PC-9 (cell line): ENCODE measurements around the gene CHST11. TPM values are rescaled to one million over a fixed set of nuclear protein-coding genes. Genes with fewer than 3 reads are reported as not detected.

Experiments used
- BruUV-seq: library from RNA; stranded (reverse); fragments of 400-500 nt; replicated peaks from 2 replicates; lab custom pipeline; 2021; lab: Mats Ljungman, UMichigan
- CTCF ChIA-PET: fragments of 300-600 bp; sonication (Branson Sonifier 250); formaldehyde crosslinking; loops from one replicate; lab custom pipeline; 2022; ENCODE audit warnings: antibody characterized with exemption; lab: Charles Lee
- POLR2A ChIA-PET: fragments of 300-600 bp; sonication (Branson Sonifier 250); formaldehyde crosslinking; loops from one replicate; lab custom pipeline; 2022; ENCODE audit warnings: antibody characterized with exemption; ENCODE audit not compliant: unreplicated experiment; lab: Charles Lee
- DNase-seq, 2 experiments: peaks; one replicate each; pipeline versions ENCODE4 v3.0.0 to v3.0.0-alpha.2; 2015 to 2022; ENCODE audit warnings: mixed read lengths in 1 of 2
- H2AFZ ChIP-seq: fragments of 200-600 bp; sonication (generic); 2 replicates; pipeline ENCODE4 v1.8.1; 2017; ENCODE audit warnings: antibody characterized with exemption
- H3F3A ChIP-seq: fragments of 200-600 bp; sonication (generic); 2 replicates; pipeline ENCODE4 v1.8.1; 2017; ENCODE audit warnings: antibody characterized with exemption, mild to moderate bottlenecking, low read depth; ENCODE audit not compliant: insufficient read depth
- H3K27ac ChIP-seq: fragments of 200-600 bp; sonication (generic); 2 replicates; pipeline ENCODE4 v1.6.1; 2016; ENCODE audit warnings: mixed run types
- H3K27me3 ChIP-seq: fragments of 200-600 bp; sonication (generic); 2 replicates; pipeline ENCODE4 v1.6.1; 2016; ENCODE audit warnings: low read depth, mixed run types; ENCODE audit not compliant: insufficient read depth
- H3K36me3 ChIP-seq: fragments of 200-600 bp; sonication (generic); 2 replicates; pipeline ENCODE4 v1.6.1; 2016; ENCODE audit warnings: low read depth, mixed run types
- H3K4me1 ChIP-seq: fragments of 200-600 bp; sonication (generic); replicated peaks from 2 replicates; pipeline ENCODE4 v1.6.1; 2016; ENCODE audit warnings: mixed run types; ENCODE audit not compliant: insufficient read depth
- H3K4me2 ChIP-seq: fragments of 200-600 bp; sonication (generic); 2 replicates; pipeline ENCODE4 v1.6.1; 2017; ENCODE audit warnings: mixed run types
- H3K4me3 ChIP-seq: fragments of 200-600 bp; sonication (generic); 2 replicates; pipeline ENCODE4 v1.6.1; 2016; ENCODE audit warnings: mixed run types
- H3K79me2 ChIP-seq: fragments of 200-600 bp; sonication (generic); 2 replicates; pipeline ENCODE4 v1.6.1; 2017; ENCODE audit warnings: low read depth, mixed run types
- H3K9me2 ChIP-seq: fragments of 200-600 bp; sonication (generic); 2 replicates; pipeline ENCODE4 v1.8.1; 2017; ENCODE audit warnings: mild to moderate bottlenecking; ENCODE audit not compliant: insufficient read depth
- H3K9me3 ChIP-seq: fragments of 200-600 bp; sonication (generic); 2 replicates; pipeline ENCODE4 v1.8.1; 2016; ENCODE audit warnings: low read depth; ENCODE audit not compliant: insufficient read depth
- H4K20me1 ChIP-seq: fragments of 200-600 bp; sonication (generic); 2 replicates; pipeline ENCODE4 v1.8.1; 2017; ENCODE audit not compliant: insufficient read depth
- EZH2 ChIP-seq: fragments of 200-600 bp; sonication (generic); IDR thresholded peaks from 2 replicates; pipeline ENCODE4 v1.8.0; 2017; ENCODE audit warnings: antibody characterized with exemption, low read depth
- intact Hi-C: fragments of 100-400 bp; cut with micrococcal nuclease; formaldehyde crosslinking; loops from one replicate; pipeline ENCODE4 v1.10.0; 2022; ENCODE audit not compliant: unreplicated experiment
- total RNA-seq: library from RNA; stranded (reverse); gene quantifications from 2 replicates; pipeline ENCODE4 v1.2.3, GENCODE V29; 2021
- TF ChIP-seq, protein P1 (sequence below): fragments of 200-600 bp; sonication (generic); conservative IDR thresholded peaks from 2 replicates; pipeline ENCODE4 v1.6.1; 2017; ENCODE audit warnings: mixed run types, antibody characterized with exemption, mild to moderate bottlenecking, moderate library complexity

The CHST11 gene
- total RNA-seq, 1 experiment from 2014 or later: 39.9 TPM

GRCh38 chr12:104738331-104738730 lies 281.6 kb downstream of the CHST11 start:
- no peaks in the 10 kb centered on the region for H3K27me3 ChIP-seq
- no peak overlapping the region for H3K27ac ChIP-seq
- H3K36me3 ChIP-seq: no peaks in the 10 kb centered on the region
- no peaks in the 10 kb centered on the region for H3K9me2 ChIP-seq
- no peak overlapping the region for H2AFZ ChIP-seq
- H4K20me1 ChIP-seq: peaks cover 12% of the 10 kb centered on the region
- no peak for DNase-seq
- no peak for TF ChIP-seq EZH2
- TF ChIP-seq, protein P1, sequence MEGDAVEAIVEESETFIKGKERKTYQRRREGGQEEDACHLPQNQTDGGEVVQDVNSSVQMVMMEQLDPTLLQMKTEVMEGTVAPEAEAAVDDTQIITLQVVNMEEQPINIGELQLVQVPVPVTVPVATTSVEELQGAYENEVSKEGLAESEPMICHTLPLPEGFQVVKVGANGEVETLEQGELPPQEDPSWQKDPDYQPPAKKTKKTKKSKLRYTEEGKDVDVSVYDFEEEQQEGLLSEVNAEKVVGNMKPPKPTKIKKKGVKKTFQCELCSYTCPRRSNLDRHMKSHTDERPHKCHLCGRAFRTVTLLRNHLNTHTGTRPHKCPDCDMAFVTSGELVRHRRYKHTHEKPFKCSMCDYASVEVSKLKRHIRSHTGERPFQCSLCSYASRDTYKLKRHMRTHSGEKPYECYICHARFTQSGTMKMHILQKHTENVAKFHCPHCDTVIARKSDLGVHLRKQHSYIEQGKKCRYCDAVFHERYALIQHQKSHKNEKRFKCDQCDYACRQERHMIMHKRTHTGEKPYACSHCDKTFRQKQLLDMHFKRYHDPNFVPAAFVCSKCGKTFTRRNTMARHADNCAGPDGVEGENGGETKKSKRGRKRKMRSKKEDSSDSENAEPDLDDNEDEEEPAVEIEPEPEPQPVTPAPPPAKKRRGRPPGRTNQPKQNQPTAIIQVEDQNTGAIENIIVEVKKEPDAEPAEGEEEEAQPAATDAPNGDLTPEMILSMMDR: no peak
- no peak overlapping the region for H3K4me2 ChIP-seq
- intact Hi-C loops: no loop called here
- peaks cover 36% of the 10 kb centered on the region for H3K79me2 ChIP-seq
- ChIA-PET POLR2A (no interaction called here), CTCF (no interaction called here)
- H3K9me3 ChIP-seq: no peaks in the 10 kb centered on the region
- H3K4me3 ChIP-seq: no peak overlapping the region
- BruUV-seq: no TSS peak
- H3F3A ChIP-seq: no peaks in the 10 kb centered on the region
- no peaks in the 10 kb centered on the region; the same call in 1 of the 2 replicates for H3K4me1 ChIP-seq

GRCh38 chr12:104738776-104739642 lies 282.3 kb downstream of the CHST11 start:
- no peak overlapping the region for H2AFZ ChIP-seq
- peaks cover 13% of the 10 kb centered on the region for H4K20me1 ChIP-seq
- no peaks in the 10 kb centered on the region for H3K36me3 ChIP-seq
- no peaks in the 10 kb centered on the region for H3F3A ChIP-seq
- peaks cover 38% of the 10 kb centered on the region for H3K79me2 ChIP-seq
- H3K9me3 ChIP-seq: no peaks in the 10 kb centered on the region
- no peak for DNase-seq
- CTCF ChIA-PET: no interaction called here
- H3K9me2 ChIP-seq: no peaks in the 10 kb centered on the region
- intact Hi-C loops: no loop called here
- no peak overlapping the region for H3K4me3 ChIP-seq
- BruUV-seq: no TSS peak
- TF ChIP-seq, protein P1: no peak
- TF ChIP-seq EZH2: no peak
- H3K27me3 ChIP-seq: no peaks in the 10 kb centered on the region
- no peak overlapping the region for H3K27ac ChIP-seq
- no peak overlapping the region for H3K4me2 ChIP-seq
- H3K4me1 ChIP-seq: no peaks in the 10 kb centered on the region; the same call in 1 of the 2 replicates
- POLR2A ChIA-PET: no interaction called here

DNA sequence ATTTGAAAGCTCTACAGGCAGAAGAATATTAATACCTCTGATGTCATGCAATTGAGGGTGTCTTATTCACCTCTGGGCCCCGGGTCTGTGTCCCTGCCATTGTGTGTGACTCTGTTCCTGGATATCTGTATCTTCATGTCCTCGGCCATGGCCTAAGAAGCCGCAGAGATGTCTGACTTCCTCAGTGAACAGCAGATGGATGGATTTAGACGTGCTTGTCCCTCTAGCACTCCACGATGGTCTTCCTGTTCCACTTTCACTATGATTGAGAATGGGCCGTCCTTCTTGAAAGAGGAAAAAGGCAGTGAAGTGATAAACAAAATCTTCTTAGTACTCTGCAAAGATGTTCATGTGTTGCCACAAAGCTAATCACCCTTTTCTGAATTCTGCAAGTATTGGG lies 283.9 kb downstream of the CHST11 start:
- no peak overlapping the region for H3K4me3 ChIP-seq
- H3K4me2 ChIP-seq: no peak overlapping the region
- no peaks in the 10 kb centered on the region for H3K27me3 ChIP-seq
- ChIA-PET POLR2A (no interaction called here), CTCF (no interaction called here)
- TF ChIP-seq, protein P1: no peak
- TF ChIP-seq EZH2: no peak
- H3K36me3 ChIP-seq: no peaks in the 10 kb centered on the region
- no peak overlapping the region for H3K27ac ChIP-seq
- H4K20me1 ChIP-seq: peaks cover 15% of the 10 kb centered on the region
- BruUV-seq: no TSS peak
- no peaks in the 10 kb centered on the region for H3K9me3 ChIP-seq
- no peaks in the 10 kb centered on the region for H3K4me1 ChIP-seq
- peaks cover 46% of the 10 kb centered on the region for H3K79me2 ChIP-seq
- H2AFZ ChIP-seq: no peak overlapping the region
- intact Hi-C loops: no loop called here
- 0 out of 2 replicates have a peak, but pooled peaks cover 4% of the 10 kb centered on the region for H3F3A ChIP-seq
- H3K9me2 ChIP-seq: no peaks in the 10 kb centered on the region
- no peak for DNase-seq
